GM19099 (cell line): Measurements from ENCODE around the gene NTS.

Source experiments
- POLR2A ChIP-seq: IDR thresholded peaks from 3 replicates; pipeline ENCODE4 v1.6.1; 2011; ENCODE audit warnings: low read depth; ENCODE audit not compliant: insufficient read length; ENCODE audit errors: extremely low read depth

NTS gene

GRCh38 chr12:85872497-85873091, 1.5 kb upstream of the NTS start:
- TF ChIP-seq POLR2A: no peak

- TF ChIP-seq POLR2A: no peak
Measured at GRCh38 chr12:85877459-85877858, 3.4 kb downstream of the NTS start.

- no peak for TF ChIP-seq POLR2A
Measured at GRCh38 chr12:85883763-85884162, 9.7 kb downstream of the NTS start.

GRCh38 chr12:85894653-85895052, 20.6 kb downstream of the NTS start:
- TF ChIP-seq POLR2A: no peak

GRCh38 chr12:85920324-85920947, 46.3 kb downstream of the NTS start:
- TF ChIP-seq POLR2A: no peak

- no peak for TF ChIP-seq POLR2A
Measured at GRCh38 chr12:85923767-85924331, 49.8 kb downstream of the NTS start.

GRCh38 chr12:85927166-85927565, 53.1 kb downstream of the NTS start:
- TF ChIP-seq POLR2A: no peak
